H1 (cell line): ENCODE data around the gene MAP3K14. TPM values are rescaled to one million over a fixed set of nuclear protein-coding genes. Genes with fewer than 3 reads are reported as not detected.

Experiments used
- CBX8 ChIP-seq: fragments of 300-800, 300-1000 bp; sonication (generic); IDR thresholded peaks from 2 replicates; pipeline ENCODE4 v1.7.1; 2016; ENCODE audit warnings: low read depth, low read length, borderline replicate concordance
- CHD1 ChIP-seq: IDR thresholded peaks from 2 replicates; pipeline ENCODE4 v1.6.1; 2012; ENCODE audit warnings: low read depth, low read length, improper control_type of control experiment
- CHD2 ChIP-seq: IDR thresholded peaks from 2 replicates; pipeline ENCODE4 v1.6.1; 2012; ENCODE audit warnings: low read length, improper control_type of control experiment
- GTF2F1 ChIP-seq: IDR thresholded peaks from 2 replicates; pipeline ENCODE4 v1.6.1; 2012; ENCODE audit warnings: low read depth, low read length, improper control_type of control experiment, borderline replicate concordance
- HDAC6 ChIP-seq: IDR thresholded peaks from one replicate; pipeline ENCODE4 v1.7.1; 2012; ENCODE audit warnings: low read depth, mild to moderate bottlenecking, inconsistent platforms, low read length, moderate library complexity
- POLR2AphosphoS5 ChIP-seq: IDR thresholded peaks from 2 replicates; pipeline ENCODE4 v1.6.1; 2011; ENCODE audit warnings: low read depth, low read length
- RFX5 ChIP-seq: IDR thresholded peaks from 2 replicates; pipeline ENCODE4 v1.6.1; 2011; ENCODE audit warnings: low read depth, low read length, improper control_type of control experiment, borderline replicate concordance
- TAF1 ChIP-seq: IDR thresholded peaks from 2 replicates; pipeline ENCODE4 v1.6.1; 2011; ENCODE audit warnings: mild to moderate bottlenecking, low read depth, low read length
- TEAD4 ChIP-seq: IDR thresholded peaks from 2 replicates; pipeline ENCODE4 v1.6.1; 2012; ENCODE audit warnings: low read depth, low read length, inconsistent platforms, mixed read lengths
- polyA plus RNA-seq, 7 experiments: library from polyadenylated mRNA; depleted of rRNA in 3 of 7; stranded (reverse) in 5 of 7; unstranded in 2 of 7; fragments of >200 nt in 5 of 7; fragments of 200-250 nt in 2 of 7; gene quantifications; 1 replicate in 5 of 7; 2 replicates in 1 of 7; 4 replicates in 1 of 7; pipeline versions ENCODE4 v1.2.1 to v1.2.3, GENCODE V29; 2011 to 2013; ENCODE audit warnings: missing spikeins in 2 of 7, mixed read lengths in 2 of 7
- total RNA-seq: library from RNA; stranded (reverse); fragmentation: NEBNext Ultra II Directional; extraction: Animal tissue kit (Norgen Biotek cat#: 25700); gene quantifications from 2 replicates; pipeline ENCODE4 v1.2.1, GENCODE V29; 2021
- TF ChIP-seq, protein P1 (sequence below): fragments of 300-600 bp; sonication (generic); IDR thresholded peaks from 2 replicates; pipeline ENCODE4 v1.7.1; 2012; ENCODE audit warnings: low read length, moderate library complexity, mild to moderate bottlenecking, inconsistent platforms; ENCODE audit not compliant: insufficient replicate concordance

MAP3K14 gene
- total and polyA plus RNA-seq, 2 of the 8 experiments (the other 6 are each of a cell fraction or from before 2014, with no cell fraction given) = 5.2 to 6.1 TPM

- TF ChIP-seq, protein P1, sequence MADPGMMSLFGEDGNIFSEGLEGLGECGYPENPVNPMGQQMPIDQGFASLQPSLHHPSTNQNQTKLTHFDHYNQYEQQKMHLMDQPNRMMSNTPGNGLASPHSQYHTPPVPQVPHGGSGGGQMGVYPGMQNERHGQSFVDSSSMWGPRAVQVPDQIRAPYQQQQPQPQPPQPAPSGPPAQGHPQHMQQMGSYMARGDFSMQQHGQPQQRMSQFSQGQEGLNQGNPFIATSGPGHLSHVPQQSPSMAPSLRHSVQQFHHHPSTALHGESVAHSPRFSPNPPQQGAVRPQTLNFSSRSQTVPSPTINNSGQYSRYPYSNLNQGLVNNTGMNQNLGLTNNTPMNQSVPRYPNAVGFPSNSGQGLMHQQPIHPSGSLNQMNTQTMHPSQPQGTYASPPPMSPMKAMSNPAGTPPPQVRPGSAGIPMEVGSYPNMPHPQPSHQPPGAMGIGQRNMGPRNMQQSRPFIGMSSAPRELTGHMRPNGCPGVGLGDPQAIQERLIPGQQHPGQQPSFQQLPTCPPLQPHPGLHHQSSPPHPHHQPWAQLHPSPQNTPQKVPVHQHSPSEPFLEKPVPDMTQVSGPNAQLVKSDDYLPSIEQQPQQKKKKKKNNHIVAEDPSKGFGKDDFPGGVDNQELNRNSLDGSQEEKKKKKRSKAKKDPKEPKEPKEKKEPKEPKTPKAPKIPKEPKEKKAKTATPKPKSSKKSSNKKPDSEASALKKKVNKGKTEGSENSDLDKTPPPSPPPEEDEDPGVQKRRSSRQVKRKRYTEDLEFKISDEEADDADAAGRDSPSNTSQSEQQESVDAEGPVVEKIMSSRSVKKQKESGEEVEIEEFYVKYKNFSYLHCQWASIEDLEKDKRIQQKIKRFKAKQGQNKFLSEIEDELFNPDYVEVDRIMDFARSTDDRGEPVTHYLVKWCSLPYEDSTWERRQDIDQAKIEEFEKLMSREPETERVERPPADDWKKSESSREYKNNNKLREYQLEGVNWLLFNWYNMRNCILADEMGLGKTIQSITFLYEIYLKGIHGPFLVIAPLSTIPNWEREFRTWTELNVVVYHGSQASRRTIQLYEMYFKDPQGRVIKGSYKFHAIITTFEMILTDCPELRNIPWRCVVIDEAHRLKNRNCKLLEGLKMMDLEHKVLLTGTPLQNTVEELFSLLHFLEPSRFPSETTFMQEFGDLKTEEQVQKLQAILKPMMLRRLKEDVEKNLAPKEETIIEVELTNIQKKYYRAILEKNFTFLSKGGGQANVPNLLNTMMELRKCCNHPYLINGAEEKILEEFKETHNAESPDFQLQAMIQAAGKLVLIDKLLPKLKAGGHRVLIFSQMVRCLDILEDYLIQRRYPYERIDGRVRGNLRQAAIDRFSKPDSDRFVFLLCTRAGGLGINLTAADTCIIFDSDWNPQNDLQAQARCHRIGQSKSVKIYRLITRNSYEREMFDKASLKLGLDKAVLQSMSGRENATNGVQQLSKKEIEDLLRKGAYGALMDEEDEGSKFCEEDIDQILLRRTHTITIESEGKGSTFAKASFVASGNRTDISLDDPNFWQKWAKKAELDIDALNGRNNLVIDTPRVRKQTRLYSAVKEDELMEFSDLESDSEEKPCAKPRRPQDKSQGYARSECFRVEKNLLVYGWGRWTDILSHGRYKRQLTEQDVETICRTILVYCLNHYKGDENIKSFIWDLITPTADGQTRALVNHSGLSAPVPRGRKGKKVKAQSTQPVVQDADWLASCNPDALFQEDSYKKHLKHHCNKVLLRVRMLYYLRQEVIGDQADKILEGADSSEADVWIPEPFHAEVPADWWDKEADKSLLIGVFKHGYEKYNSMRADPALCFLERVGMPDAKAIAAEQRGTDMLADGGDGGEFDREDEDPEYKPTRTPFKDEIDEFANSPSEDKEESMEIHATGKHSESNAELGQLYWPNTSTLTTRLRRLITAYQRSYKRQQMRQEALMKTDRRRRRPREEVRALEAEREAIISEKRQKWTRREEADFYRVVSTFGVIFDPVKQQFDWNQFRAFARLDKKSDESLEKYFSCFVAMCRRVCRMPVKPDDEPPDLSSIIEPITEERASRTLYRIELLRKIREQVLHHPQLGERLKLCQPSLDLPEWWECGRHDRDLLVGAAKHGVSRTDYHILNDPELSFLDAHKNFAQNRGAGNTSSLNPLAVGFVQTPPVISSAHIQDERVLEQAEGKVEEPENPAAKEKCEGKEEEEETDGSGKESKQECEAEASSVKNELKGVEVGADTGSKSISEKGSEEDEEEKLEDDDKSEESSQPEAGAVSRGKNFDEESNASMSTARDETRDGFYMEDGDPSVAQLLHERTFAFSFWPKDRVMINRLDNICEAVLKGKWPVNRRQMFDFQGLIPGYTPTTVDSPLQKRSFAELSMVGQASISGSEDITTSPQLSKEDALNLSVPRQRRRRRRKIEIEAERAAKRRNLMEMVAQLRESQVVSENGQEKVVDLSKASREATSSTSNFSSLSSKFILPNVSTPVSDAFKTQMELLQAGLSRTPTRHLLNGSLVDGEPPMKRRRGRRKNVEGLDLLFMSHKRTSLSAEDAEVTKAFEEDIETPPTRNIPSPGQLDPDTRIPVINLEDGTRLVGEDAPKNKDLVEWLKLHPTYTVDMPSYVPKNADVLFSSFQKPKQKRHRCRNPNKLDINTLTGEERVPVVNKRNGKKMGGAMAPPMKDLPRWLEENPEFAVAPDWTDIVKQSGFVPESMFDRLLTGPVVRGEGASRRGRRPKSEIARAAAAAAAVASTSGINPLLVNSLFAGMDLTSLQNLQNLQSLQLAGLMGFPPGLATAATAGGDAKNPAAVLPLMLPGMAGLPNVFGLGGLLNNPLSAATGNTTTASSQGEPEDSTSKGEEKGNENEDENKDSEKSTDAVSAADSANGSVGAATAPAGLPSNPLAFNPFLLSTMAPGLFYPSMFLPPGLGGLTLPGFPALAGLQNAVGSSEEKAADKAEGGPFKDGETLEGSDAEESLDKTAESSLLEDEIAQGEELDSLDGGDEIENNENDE = no peak
- TF ChIP-seq CHD2 (no peak), RFX5 (no peak), CHD1 (no peak), CBX8 (no peak), TEAD4 (no peak), TAF1 (no peak), HDAC6 (no peak), GTF2F1 (no peak), POLR2AphosphoS5 (no peak)
Measured at GRCh38 chr17:45260204-45260783, 56.5 kb downstream of the MAP3K14 start (continued).
